HepG2 (cell line): ENCODE data around the gene XRCC5. TPM values are rescaled to one million over a fixed set of nuclear protein-coding genes. Genes with fewer than 3 reads are reported as not detected.

Source experiments
- ATAC-seq: fragments of 200-7000 bp; cut with Tn5 transposase; 3 replicates; pipeline ENCODE4 v1.9.1; 2020; ENCODE audit warnings: mild to moderate bottlenecking, moderate library complexity
- BruUV-seq: library from RNA; stranded (reverse); fragments of 400-500 nt; replicated peaks from 2 replicates; lab custom pipeline; 2021; lab: Mats Ljungman, UMichigan
- CTCF ChIA-PET: fragments of 300-600 bp; formaldehyde crosslinking; extraction: SDS; loops from one replicate; lab custom pipeline; 2021; ENCODE audit warnings: low total read pairs, inconsistent platforms, low intra/inter-chr PET ratio; lab: Yijun Ruan, JAX
- POLR2A ChIA-PET: fragments of 350-600 bp; sonication (Branson Sonifier 250); formaldehyde crosslinking; loops from one replicate; lab custom pipeline; 2020; ENCODE audit warnings: antibody characterized with exemption, inconsistent platforms; lab: Yijun Ruan, JAX
- DNase-seq: peaks from one replicate; pipeline ENCODE4 v3.0.0-alpha.2; 2015; ENCODE audit warnings: low spot score
- FAIRE-seq: peaks from 3 replicates; lab custom pipeline; 2011; peaks lifted over from hg19 to GRCh38; lab: Jason Lieb, UNC
- H2AFZ ChIP-seq: one replicate; pipeline ENCODE4 v1.6.1; 2011; ENCODE audit warnings: low read length, inconsistent platforms
- H3K27ac ChIP-seq: fragments of 300-600 bp; 3 replicates; pipeline ENCODE4 v1.8.0; 2011; ENCODE audit warnings: mixed run types, mild to moderate bottlenecking, mixed read lengths, low read length, inconsistent platforms; ENCODE audit not compliant: insufficient read depth; ENCODE audit errors: extremely low read length
- H3K27me3 ChIP-seq, 2 experiments: fragments of 200-600 bp in 1 of 2; 2 replicates in 1 of 2; 3 replicates in 1 of 2; pipeline versions ENCODE4 v1.6.0 to v1.8.0; 2011; ENCODE audit warnings: low read length in 2 of 2, mild to moderate bottlenecking in 2 of 2, moderate library complexity in 2 of 2, inconsistent platforms in 1 of 2; ENCODE audit not compliant: insufficient read depth in 2 of 2, control insufficient read depth in 1 of 2
- H3K36me3 ChIP-seq, 2 experiments: fragments of 200-600 bp in 1 of 2; replicated peaks in 1 of 2; 2 replicates in 1 of 2; 3 replicates in 1 of 2; pipeline versions ENCODE4 v1.5.1 to v1.8.0; 2011; ENCODE audit warnings: low read length in 2 of 2, inconsistent platforms in 1 of 2; ENCODE audit not compliant: insufficient read depth in 2 of 2, control insufficient read depth in 1 of 2
- H3K4me1 ChIP-seq: 2 replicates; pipeline ENCODE4 v1.5.1; 2012; ENCODE audit warnings: low read length, inconsistent platforms; ENCODE audit not compliant: insufficient read depth
- H3K4me2 ChIP-seq: 2 replicates; pipeline ENCODE4 v1.6.0; 2011; ENCODE audit warnings: low read depth, low read length, inconsistent platforms
- H3K4me3 ChIP-seq, 3 experiments: fragments of 200-600 bp in 1 of 3; sonication (generic), shearing (Covaris generic) in 1 of 3; replicated peaks in 1 of 3; 2 replicates each; pipeline ENCODE4 v1.5.1; 2011 to 2016; ENCODE audit warnings: low read length in 3 of 3, inconsistent platforms in 2 of 3, low read depth in 2 of 3, mild to moderate bottlenecking in 2 of 3, control low read depth in 1 of 3, mixed read lengths in 1 of 3; ENCODE audit not compliant: insufficient read depth in 1 of 3
- H3K79me2 ChIP-seq: one replicate; pipeline ENCODE4 v1.6.1; 2011; ENCODE audit warnings: low read length, inconsistent platforms; ENCODE audit not compliant: insufficient read depth
- H3K9ac ChIP-seq: 2 replicates; pipeline ENCODE4 v1.6.0; 2011; ENCODE audit warnings: mild to moderate bottlenecking, low read depth, low read length, inconsistent platforms; ENCODE audit not compliant: insufficient read depth
- H3K9me3 ChIP-seq: 2 replicates; pipeline ENCODE4 v1.5.1; 2012; ENCODE audit warnings: mild to moderate bottlenecking, low read length
- H4K20me1 ChIP-seq: 2 replicates; pipeline ENCODE4 v1.6.0; 2011; ENCODE audit warnings: inconsistent platforms, mild to moderate bottlenecking, low read length, moderate library complexity; ENCODE audit not compliant: insufficient read depth
- CCAR2 ChIP-seq: fragments of 200-400 bp; formaldehyde crosslinking; optimal IDR thresholded peaks from 2 replicates; pipeline ENCODE3; 2018; ENCODE audit warnings: low read depth, mild to moderate bottlenecking, low read length, moderate library complexity
- EEA1 ChIP-seq: sonication (generic); formaldehyde crosslinking; IDR thresholded peaks from 2 replicates; pipeline ENCODE4 v1.5.1; 2020; ENCODE audit warnings: mild to moderate bottlenecking, missing genetic modification reagents, borderline replicate concordance
- FOSL2 ChIP-seq: sonication (generic); formaldehyde crosslinking; IDR thresholded peaks from 2 replicates; pipeline ENCODE4 v1.4.0; 2020; ENCODE audit warnings: missing genetic modification reagents
- HDAC2 ChIP-seq: sonication (generic); formaldehyde crosslinking; IDR thresholded peaks from 2 replicates; pipeline ENCODE4 v1.4.0; 2020; ENCODE audit warnings: missing genetic modification reagents
- SMC3 ChIP-seq: IDR thresholded peaks from 2 replicates; pipeline ENCODE4 v1.6.1; 2011; ENCODE audit warnings: low read length, improper control_type of control experiment
- SOX6 ChIP-seq, 2 experiments: fragments of 450-650 bp in 1 of 2; sonication (generic) in 1 of 2; formaldehyde crosslinking in 1 of 2; IDR thresholded peaks; 2 replicates each; pipeline versions ENCODE4 v1.4.0 to v1.6.1; 2017 to 2020; ENCODE audit warnings: antibody characterized with exemption in 1 of 2, mild to moderate bottlenecking in 1 of 2, missing genetic modification reagents in 1 of 2
- ZNF547 ChIP-seq: sonication (generic); formaldehyde crosslinking; IDR thresholded peaks from 2 replicates; pipeline ENCODE4 v1.5.1; 2020; ENCODE audit warnings: mild to moderate bottlenecking, missing genetic modification reagents
- ZNF652 ChIP-seq: IDR thresholded peaks from 2 replicates; pipeline ENCODE4 v1.6.1; 2016; ENCODE audit warnings: low read depth, borderline replicate concordance
- WGBS: methylation state at CpG from one replicate; pipeline ENCODE4 v1.1.6; 2017; ENCODE audit warnings: low lambda C conversion rate; 5-methylcytosine and 5-hydroxymethylcytosine counted together
- in situ Hi-C: cut with HindIII; loops from 2 replicates; pipeline ENCODE4 v1.10.0; 2017; ENCODE audit warnings: low pct_unique_long_range_greater_than_20kb; ENCODE audit not compliant: extremely low pct_ligation_motif_present
- intact Hi-C: fragments of 100-400 bp; cut with micrococcal nuclease; formaldehyde crosslinking; loops from one replicate; pipeline ENCODE4 v1.10.0; 2022; ENCODE audit not compliant: unreplicated experiment
- polyA plus RNA-seq, 8 experiments: library from polyadenylated mRNA; depleted of rRNA in 3 of 8; stranded (reverse) in 7 of 8; unstranded in 1 of 8; fragments of >200 nt; fragmentation: Illumina TruSeq in 4 of 8; extraction: Trizol in 4 of 8; gene quantifications; 2 replicates each; pipeline versions ENCODE4 v1.2.1 to v1.2.3, GENCODE V29; 2011 to 2016; ENCODE audit warnings: low read depth in 4 of 8, missing spikeins in 1 of 8, mixed read lengths in 1 of 8; ENCODE audit not compliant: insufficient read depth in 1 of 8
- total RNA-seq, 5 experiments: library from RNA; depleted of rRNA; stranded (reverse); fragments of >200 nt; fragmentation: Illumina TruSeq; extraction: Trizol; gene quantifications; 2 replicates each; pipeline ENCODE4 v1.2.3, GENCODE V29; 2016; ENCODE audit warnings: low read depth in 1 of 5
- TF ChIP-seq, protein P1 (sequence below): sonication (generic); formaldehyde crosslinking; IDR thresholded peaks from 2 replicates; pipeline ENCODE4 v1.9.0; 2021; ENCODE audit warnings: missing genetic modification reagents, borderline replicate concordance

XRCC5 gene
- total and polyA plus RNA-seq, 2 of the 13 experiments (the other 11 are each of a cell fraction or from before 2014, with no cell fraction given): 264 to 454 TPM

- Histone ChIP-seq H3K27ac (no peak overlapping the region), H3K4me1 (peaks cover 95% of the 10 kb centered on the region), H3K27me3 (no peaks in the 10 kb centered on the region), H2AFZ (no peak overlapping the region), H4K20me1 (no peaks in the 10 kb centered on the region), H3K4me2 (no peak overlapping the region), H3K9me3 (no peaks in the 10 kb centered on the region), H3K36me3 (peaks cover 1 to 31% of the 10 kb centered on the region in 2 experiments; a peak in 4 of 5 replicates), H3K9ac (no peak overlapping the region), H3K4me3 (no peak overlapping the region), H3K79me2 (peaks cover 55% of the 10 kb centered on the region)
- ChIA-PET CTCF (no interaction called here), POLR2A (interaction anchor here (0.6 to 3.0 kb wide), 2 partner anchors 9 to 33 kb away, joined by 3 to 17 read pairs; partner anchors contain the start of gene XRCC5)
- TF ChIP-seq ZNF652 (peak; percentile 34; the same call in 1 of the 2 replicates), CCAR2 (no peak), SOX6 (IDR thresholded peaks at IDR 0.05) (no peak), SOX6 (CRISPR knock-in tag; IDR thresholded peaks at IDR 0.05) (peak; percentile 6; the same call in 1 of the 2 replicates), FOSL2 (CRISPR knock-in tag) (peak; percentile 60), ZNF547 (CRISPR knock-in tag) (no peak), HDAC2 (CRISPR knock-in tag) (no peak), EEA1 (CRISPR knock-in tag) (no peak), SMC3 (no peak)
- TF ChIP-seq, protein P1, sequence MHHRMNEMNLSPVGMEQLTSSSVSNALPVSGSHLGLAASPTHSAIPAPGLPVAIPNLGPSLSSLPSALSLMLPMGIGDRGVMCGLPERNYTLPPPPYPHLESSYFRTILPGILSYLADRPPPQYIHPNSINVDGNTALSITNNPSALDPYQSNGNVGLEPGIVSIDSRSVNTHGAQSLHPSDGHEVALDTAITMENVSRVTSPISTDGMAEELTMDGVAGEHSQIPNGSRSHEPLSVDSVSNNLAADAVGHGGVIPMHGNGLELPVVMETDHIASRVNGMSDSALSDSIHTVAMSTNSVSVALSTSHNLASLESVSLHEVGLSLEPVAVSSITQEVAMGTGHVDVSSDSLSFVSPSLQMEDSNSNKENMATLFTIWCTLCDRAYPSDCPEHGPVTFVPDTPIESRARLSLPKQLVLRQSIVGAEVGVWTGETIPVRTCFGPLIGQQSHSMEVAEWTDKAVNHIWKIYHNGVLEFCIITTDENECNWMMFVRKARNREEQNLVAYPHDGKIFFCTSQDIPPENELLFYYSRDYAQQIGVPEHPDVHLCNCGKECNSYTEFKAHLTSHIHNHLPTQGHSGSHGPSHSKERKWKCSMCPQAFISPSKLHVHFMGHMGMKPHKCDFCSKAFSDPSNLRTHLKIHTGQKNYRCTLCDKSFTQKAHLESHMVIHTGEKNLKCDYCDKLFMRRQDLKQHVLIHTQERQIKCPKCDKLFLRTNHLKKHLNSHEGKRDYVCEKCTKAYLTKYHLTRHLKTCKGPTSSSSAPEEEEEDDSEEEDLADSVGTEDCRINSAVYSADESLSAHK (CRISPR knock-in tag): no peak
- in situ Hi-C loops (no loop called here), intact Hi-C loops (no loop called here)
- FAIRE-seq (no peak), ATAC-seq (no peak), DNase-seq (no peak)
- 88% methylated on average over 1 of the region's 1 CpG for WGBS
- no TSS peak for BruUV-seq
These were observed 34.4 kb upstream of the XRCC5 start for GRCh38 chr2:216074794-216075193.
